ENCODE data around the gene TBX1. TPM values are rescaled to one million over a fixed set of nuclear protein-coding genes. Genes with fewer than 3 reads are reported as not detected.
"Not testable (repeated sequence)": the region's sequence is repeated elsewhere in the genome, so short reads cannot be mapped to it uniquely, and the experiment has no call there.

The TBX1 gene
- total RNA-seq, 2 donors from 2014 or later, result 1.6 to 1.9 TPM

- intact Hi-C loops (cut with DNase I, micrococcal nuclease), result no loop called here
- no peak for ATAC-seq
- no peak for DNase-seq
Measured at GRCh38 chr22:19722178-19722981, 38.2 kb upstream of the TBX1 start.

- ATAC-seq (peak; percentile 4), DNase-seq (no peak)
- intact Hi-C loops (cut with DNase I, micrococcal nuclease), result no loop called here
Measured at GRCh38 chr22:19722982-19723231, 37.7 kb upstream of the TBX1 start.

- ATAC-seq, result peak; percentile 78
- intact Hi-C loops (cut with DNase I, micrococcal nuclease), result no loop called here
- DNase-seq, result peak in 1 of 2 donors; percentile 62
Measured at GRCh38 chr22:19723232-19723982, 37.2 kb upstream of the TBX1 start, which contains the start of gene GP1BB. TSS of gene GP1BB (plus strand) at chr22:19723539. CDS start at chr22:19723570, 31 bp downstream.

GRCh38 chr22:19723983-19724827 lies 36.4 kb upstream of the TBX1 start:
- ATAC-seq (peak; percentile 36), DNase-seq (no peak)
- intact Hi-C loops (cut with DNase I, micrococcal nuclease), result no loop called here

- no peak for DNase-seq
- no peak for ATAC-seq
- intact Hi-C loops (cut with DNase I, micrococcal nuclease), result no loop called here
Measured at GRCh38 chr22:19724927-19725661, 35.5 kb upstream of the TBX1 start.

- intact Hi-C loops (cut with DNase I, micrococcal nuclease); DNase-seq; ATAC-seq: not testable (repeated sequence)
Measured at GRCh38 chr22:19726064-19726788, 34.4 kb upstream of the TBX1 start.

- ATAC-seq, result no peak
- intact Hi-C loops (cut with DNase I, micrococcal nuclease), result no loop called here
- no peak for DNase-seq
Measured at GRCh38 chr22:19727310-19728150, 33.0 kb upstream of the TBX1 start.

GRCh38 chr22:19728271-19728670 lies 32.3 kb upstream of the TBX1 start:
- no peak for ATAC-seq
- intact Hi-C loops (cut with DNase I, micrococcal nuclease), result no loop called here
- DNase-seq, result no peak

GRCh38 chr22:19728836-19729235 lies 31.7 kb upstream of the TBX1 start:
- ATAC-seq, result no peak

GRCh38 chr22:19729507-19729906 lies 31.1 kb upstream of the TBX1 start:
- intact Hi-C loops (cut with DNase I, micrococcal nuclease), result no loop called here
- DNase-seq, result no peak
- no peak for ATAC-seq

More at GRCh38 chr22:19728836-19729235, 31.7 kb upstream of the TBX1 start:
- DNase-seq, result no peak
- intact Hi-C loops (cut with DNase I, micrococcal nuclease), result no loop called here

GRCh38 chr22:19730198-19730597 lies 30.4 kb upstream of the TBX1 start:
- ATAC-seq, result peak; percentile 26
- no peak for DNase-seq
- intact Hi-C loops (cut with DNase I, micrococcal nuclease), result loop anchor here (5.0 kb wide), 2 partner anchors 177 to 182 kb away; no protein-coding TSS in a partner anchor

GRCh38 chr22:19730655-19731360 lies 29.8 kb upstream of the TBX1 start:
- ATAC-seq (peak; percentile 91), DNase-seq (peak; percentile 53 to 87)
- intact Hi-C loops (cut with DNase I, micrococcal nuclease), result loop anchor here (5.0 kb wide), 2 partner anchors 176 to 181 kb away; no protein-coding TSS in a partner anchor

- intact Hi-C loops (cut with DNase I, micrococcal nuclease), result loop anchor here (5.0 kb wide), 2 partner anchors 176 to 181 kb away; no protein-coding TSS in a partner anchor
Measured at GRCh38 chr22:19731361-19732135, 29.0 kb upstream of the TBX1 start.

GRCh38 chr22:19732403-19733113 lies 28.0 kb upstream of the TBX1 start:
- DNase-seq, result no peak
- intact Hi-C loops (cut with DNase I, micrococcal nuclease), result loop anchor here (5.0 kb wide), 2 partner anchors 175 to 180 kb away; no protein-coding TSS in a partner anchor
- ATAC-seq, result no peak

More at GRCh38 chr22:19731361-19732135, 29.0 kb upstream of the TBX1 start:
- ATAC-seq (no peak), DNase-seq (no peak)

GRCh38 chr22:19733755-19734154 lies 26.8 kb upstream of the TBX1 start:
- ATAC-seq, result no peak
- intact Hi-C loops (cut with DNase I, micrococcal nuclease), result loop anchor here (5.0 kb wide), 2 partner anchors 174 to 179 kb away; no protein-coding TSS in a partner anchor

More at GRCh38 chr22:19733755-19734154, 26.8 kb upstream of the TBX1 start:
- no peak for DNase-seq
